Measurements from ENCODE around the gene NAA40.

- TF ChIP-seq, protein P1, sequence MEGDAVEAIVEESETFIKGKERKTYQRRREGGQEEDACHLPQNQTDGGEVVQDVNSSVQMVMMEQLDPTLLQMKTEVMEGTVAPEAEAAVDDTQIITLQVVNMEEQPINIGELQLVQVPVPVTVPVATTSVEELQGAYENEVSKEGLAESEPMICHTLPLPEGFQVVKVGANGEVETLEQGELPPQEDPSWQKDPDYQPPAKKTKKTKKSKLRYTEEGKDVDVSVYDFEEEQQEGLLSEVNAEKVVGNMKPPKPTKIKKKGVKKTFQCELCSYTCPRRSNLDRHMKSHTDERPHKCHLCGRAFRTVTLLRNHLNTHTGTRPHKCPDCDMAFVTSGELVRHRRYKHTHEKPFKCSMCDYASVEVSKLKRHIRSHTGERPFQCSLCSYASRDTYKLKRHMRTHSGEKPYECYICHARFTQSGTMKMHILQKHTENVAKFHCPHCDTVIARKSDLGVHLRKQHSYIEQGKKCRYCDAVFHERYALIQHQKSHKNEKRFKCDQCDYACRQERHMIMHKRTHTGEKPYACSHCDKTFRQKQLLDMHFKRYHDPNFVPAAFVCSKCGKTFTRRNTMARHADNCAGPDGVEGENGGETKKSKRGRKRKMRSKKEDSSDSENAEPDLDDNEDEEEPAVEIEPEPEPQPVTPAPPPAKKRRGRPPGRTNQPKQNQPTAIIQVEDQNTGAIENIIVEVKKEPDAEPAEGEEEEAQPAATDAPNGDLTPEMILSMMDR (IDR thresholded peaks at IDR 0.05; ENCODE audit: insufficient read depth, low read depth, low read length), result no peak
- TF ChIP-seq EZH2 (IDR thresholded peaks at IDR 0.05; ENCODE audit: insufficient read depth, low read length), result no peak
Observed at GRCh38 chr11:63912678-63913077, 26.1 kb upstream of the NAA40 start.
